Activated CD4-positive, alpha-beta T cell treated with anti-CD3 and anti-CD28 coated beads for 36 hours (primary cell): Measurements from ENCODE around the gene AMELX. TPM values are rescaled to one million over a fixed set of nuclear protein-coding genes. Genes with fewer than 3 reads are reported as not detected.

Source experiments
- ATAC-seq: fragments of 200-7000 bp; cut with Tn5 transposase; one replicate; pipeline ENCODE4 v1.10.0; 2021; ENCODE audit warnings: mild to moderate bottlenecking, moderate library complexity
- CTCF ChIA-PET: fragments of 350-600 bp; sonication (Branson Sonifier 250); formaldehyde crosslinking; loops from one replicate; lab custom pipeline; 2021; ENCODE audit warnings: antibody characterized with exemption; lab: Charles Lee
- POLR2A ChIA-PET: fragments of 350-600 bp; sonication (Branson Sonifier 250); formaldehyde crosslinking; loops from one replicate; lab custom pipeline; 2021; ENCODE audit warnings: antibody characterized with exemption, inconsistent platforms; lab: Charles Lee
- DNase-seq: peaks from one replicate; pipeline ENCODE4 v3.0.0-alpha.2; 2020
- H3K27ac Mint-ChIP-seq: one replicate; pipeline ENCODE4 v1.8.0; 2021; ENCODE audit warnings: mixed read lengths
- H3K27me3 Mint-ChIP-seq: one replicate; pipeline ENCODE4 v1.8.0; 2021; ENCODE audit warnings: mixed read lengths
- H3K36me3 Mint-ChIP-seq: one replicate; pipeline ENCODE4 v1.8.0; 2021; ENCODE audit warnings: low read depth, mixed read lengths
- H3K4me1 Mint-ChIP-seq: one replicate; pipeline ENCODE4 v1.8.0; 2021; ENCODE audit warnings: mixed read lengths
- H3K4me3 Mint-ChIP-seq: one replicate; pipeline ENCODE4 v1.8.0; 2021; ENCODE audit warnings: mild to moderate bottlenecking, moderate library complexity, mixed read lengths
- H3K9me3 Mint-ChIP-seq: one replicate; pipeline ENCODE4 v1.8.0; 2021; ENCODE audit warnings: low read depth, mixed read lengths
- intact Hi-C, 2 experiments: fragments of 100-400 bp; cut with DNase I in 1 of 2; cut with micrococcal nuclease in 1 of 2; formaldehyde crosslinking; loops; one replicate each; pipeline versions ENCODE4 v1.14.2 to v1.15.1; 2022 to 2024; cut with DNase I, micrococcal nuclease
- microRNA-seq: library from miRNA; unstranded; fragments of <30 nt; microRNA quantifications from one replicate; pipeline ENCODE4 v1.2.0, GENCODE V29; 2021; ENCODE audit warnings: borderline replicate concordance
- total RNA-seq, 2 experiments: library from RNA; stranded (reverse); gene quantifications; one replicate each; pipeline ENCODE4 v1.2.3, GENCODE V29; 2021

AMELX gene
- total RNA-seq, 2 experiments from 2014 or later = not detected

- no peak for DNase-seq
- no peak overlapping the region for H3K27ac Mint-ChIP-seq
- intact Hi-C loops = no loop called here
These were observed 53.0 kb downstream of the AMELX start for GRCh38 chrX:11346121-11346682.

DNA sequence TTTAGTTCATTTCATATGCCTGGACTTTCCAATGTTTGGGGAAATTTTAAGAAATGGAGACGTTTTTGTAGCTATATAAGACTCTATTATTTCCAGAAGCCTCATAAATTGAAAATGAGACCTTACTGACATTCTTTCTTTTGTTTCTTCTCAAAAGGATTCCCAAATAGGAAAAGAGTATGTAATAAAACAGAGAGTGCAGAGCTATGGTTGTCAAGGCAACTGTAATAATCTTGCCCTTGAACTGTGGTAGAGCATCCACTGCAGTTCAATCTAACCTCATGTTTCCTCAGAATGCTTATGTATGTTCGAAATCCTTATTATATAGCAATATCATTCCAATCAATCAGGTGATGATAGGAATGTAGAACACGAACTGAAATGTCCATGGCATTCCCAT, 54.1 kb downstream of the AMELX start:
- Mint-ChIP-seq H3K36me3 (no peaks in the 10 kb centered on the region), H3K4me1 (peaks cover 2% of the 10 kb centered on the region), H3K27me3 (no peaks in the 10 kb centered on the region), H3K9me3 (no peaks in the 10 kb centered on the region), H3K4me3 (no peak overlapping the region), H3K27ac (no peak overlapping the region)
- intact Hi-C loops = no loop called here
- no peak for ATAC-seq
- no peak for DNase-seq
- ChIA-PET CTCF (no interaction called here), POLR2A (no interaction called here)

More at GRCh38 chrX:11346121-11346682, 53.0 kb downstream of the AMELX start:
- ChIA-PET CTCF (no interaction called here), POLR2A (no interaction called here)
- Mint-ChIP-seq H3K4me3 (no peak overlapping the region), H3K36me3 (no peaks in the 10 kb centered on the region), H3K9me3 (no peaks in the 10 kb centered on the region), H3K27me3 (no peaks in the 10 kb centered on the region), H3K4me1 (peaks cover 5% of the 10 kb centered on the region)
- ATAC-seq = no peak

- POLR2A ChIA-PET = no interaction called here
- intact Hi-C loops = no loop called here
These were observed 55.8 kb downstream of the AMELX start for GRCh38 chrX:11349020-11349419.

DNA sequence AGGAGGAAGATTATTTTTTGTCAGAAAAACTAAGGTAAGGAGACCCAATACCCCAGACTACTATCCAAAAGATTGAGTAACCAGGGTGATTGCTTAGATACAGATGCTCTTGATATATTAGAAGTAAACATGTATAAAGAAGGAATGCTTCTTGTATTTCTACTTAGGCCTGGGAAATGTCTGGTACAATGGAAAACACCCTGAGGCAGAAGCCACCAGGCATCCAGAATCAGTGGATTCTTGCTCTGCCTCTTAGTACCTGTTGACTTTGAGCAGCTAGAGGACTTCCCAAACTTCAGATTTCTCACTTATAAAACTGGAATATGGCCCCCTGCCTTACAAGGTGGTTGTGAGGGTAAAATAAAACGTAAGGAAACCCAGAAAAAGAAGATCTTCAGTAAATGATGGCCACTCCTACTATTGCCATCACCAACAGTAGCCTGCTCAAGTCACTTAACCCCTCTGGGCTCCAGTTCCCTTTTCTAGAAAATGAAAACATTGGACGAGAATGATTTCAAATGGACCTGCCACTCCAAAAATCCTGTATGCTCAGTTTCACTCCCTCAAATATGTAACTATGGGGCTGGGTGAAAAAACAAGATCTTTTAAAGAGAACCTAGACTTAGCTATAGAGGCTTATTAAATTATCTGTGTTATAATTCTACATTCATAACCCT, 56.6 kb downstream of the AMELX start:
- intact Hi-C loops = no loop called here
- ATAC-seq (no peak), DNase-seq (no peak)
- Mint-ChIP-seq H3K4me1 (peaks cover 2% of the 10 kb centered on the region), H3K9me3 (no peaks in the 10 kb centered on the region), H3K27ac (no peak overlapping the region), H3K27me3 (no peaks in the 10 kb centered on the region), H3K36me3 (no peaks in the 10 kb centered on the region), H3K4me3 (no peak overlapping the region)
- CTCF ChIA-PET = no interaction called here
- POLR2A ChIA-PET = no interaction called here

More at GRCh38 chrX:11349020-11349419, 55.8 kb downstream of the AMELX start:
- H3K27ac Mint-ChIP-seq = no peak overlapping the region
- no peak for ATAC-seq
- H3K9me3 Mint-ChIP-seq = no peaks in the 10 kb centered on the region
- no peak for DNase-seq
- peaks cover 2% of the 10 kb centered on the region for H3K4me1 Mint-ChIP-seq
- no peak overlapping the region for H3K4me3 Mint-ChIP-seq
- H3K27me3 Mint-ChIP-seq = no peaks in the 10 kb centered on the region
- CTCF ChIA-PET = no interaction called here
- no peaks in the 10 kb centered on the region for H3K36me3 Mint-ChIP-seq

Small RNA genes lying within 50 kb of the gene (microRNA-seq; reads per million reads assigned to microRNA genes)
- not detected for gene MIR548AX

Other genes with a start within 250 kb of the AMELX start
- gene HCCS, start 182.1 kb upstream of the AMELX start, total RNA-seq = 10 to 100 TPM; 24.4 to 24.7 TPM